HUDEP-2 (cell line): ENCODE measurements around the gene ADGRG3.

Experiments
- DNase-seq, 76 experiments: peaks; one replicate each; lab custom pipeline; 2025; ENCODE audit not compliant: unreplicated experiment in 76 of 76; lab: John Stamatoyannopoulos, UW

Gene ADGRG3, protein sequence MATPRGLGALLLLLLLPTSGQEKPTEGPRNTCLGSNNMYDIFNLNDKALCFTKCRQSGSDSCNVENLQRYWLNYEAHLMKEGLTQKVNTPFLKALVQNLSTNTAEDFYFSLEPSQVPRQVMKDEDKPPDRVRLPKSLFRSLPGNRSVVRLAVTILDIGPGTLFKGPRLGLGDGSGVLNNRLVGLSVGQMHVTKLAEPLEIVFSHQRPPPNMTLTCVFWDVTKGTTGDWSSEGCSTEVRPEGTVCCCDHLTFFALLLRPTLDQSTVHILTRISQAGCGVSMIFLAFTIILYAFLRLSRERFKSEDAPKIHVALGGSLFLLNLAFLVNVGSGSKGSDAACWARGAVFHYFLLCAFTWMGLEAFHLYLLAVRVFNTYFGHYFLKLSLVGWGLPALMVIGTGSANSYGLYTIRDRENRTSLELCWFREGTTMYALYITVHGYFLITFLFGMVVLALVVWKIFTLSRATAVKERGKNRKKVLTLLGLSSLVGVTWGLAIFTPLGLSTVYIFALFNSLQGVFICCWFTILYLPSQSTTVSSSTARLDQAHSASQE

DNA sequence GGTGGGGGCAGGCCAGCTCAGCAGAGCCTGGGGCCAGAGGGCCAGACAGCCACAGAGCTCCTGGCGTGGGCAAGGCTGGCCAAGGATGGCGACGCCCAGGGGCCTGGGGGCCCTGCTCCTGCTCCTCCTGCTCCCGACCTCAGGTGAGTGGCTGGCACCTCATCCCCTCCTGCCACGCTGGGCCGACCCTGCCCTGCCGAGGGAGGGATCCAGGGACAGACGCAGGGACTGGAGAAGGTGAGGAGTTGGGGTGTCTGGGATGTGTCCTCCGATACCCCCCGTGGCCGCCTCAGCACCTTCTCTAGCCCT is at the start of gene ADGRG3:
Gene ADGRG3, plus strand, starts transcription at position 44 of the 309 bp plus-strand sequence. Its CDS starts 42 bp downstream, at position 86.
- no peak for DNase-seq

DNA sequence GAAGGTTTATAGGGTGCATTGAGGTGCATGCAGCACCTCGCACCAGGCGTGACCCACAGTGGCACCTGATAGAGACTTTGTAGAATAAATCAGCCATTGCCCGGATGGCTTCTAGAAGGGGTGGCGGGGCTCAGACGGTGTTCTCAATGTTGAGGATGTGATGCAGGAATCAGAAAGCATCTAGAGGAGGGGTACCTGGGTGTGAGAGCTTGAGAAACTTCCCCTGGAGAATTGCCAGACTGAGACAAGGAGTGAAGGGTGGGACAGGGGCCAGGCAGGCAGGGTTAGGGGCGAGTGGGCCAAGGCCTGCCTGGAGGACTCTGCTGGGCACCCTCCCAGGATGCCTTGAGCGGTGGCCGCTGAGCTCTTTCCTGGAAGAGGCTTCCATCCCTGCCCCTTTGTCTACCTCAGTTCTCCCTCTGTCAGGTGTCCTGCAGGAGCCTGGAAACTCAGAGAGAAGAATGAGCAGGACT is 48.9 kb upstream of the ADGRG3 start:
- no peak for DNase-seq

DNA sequence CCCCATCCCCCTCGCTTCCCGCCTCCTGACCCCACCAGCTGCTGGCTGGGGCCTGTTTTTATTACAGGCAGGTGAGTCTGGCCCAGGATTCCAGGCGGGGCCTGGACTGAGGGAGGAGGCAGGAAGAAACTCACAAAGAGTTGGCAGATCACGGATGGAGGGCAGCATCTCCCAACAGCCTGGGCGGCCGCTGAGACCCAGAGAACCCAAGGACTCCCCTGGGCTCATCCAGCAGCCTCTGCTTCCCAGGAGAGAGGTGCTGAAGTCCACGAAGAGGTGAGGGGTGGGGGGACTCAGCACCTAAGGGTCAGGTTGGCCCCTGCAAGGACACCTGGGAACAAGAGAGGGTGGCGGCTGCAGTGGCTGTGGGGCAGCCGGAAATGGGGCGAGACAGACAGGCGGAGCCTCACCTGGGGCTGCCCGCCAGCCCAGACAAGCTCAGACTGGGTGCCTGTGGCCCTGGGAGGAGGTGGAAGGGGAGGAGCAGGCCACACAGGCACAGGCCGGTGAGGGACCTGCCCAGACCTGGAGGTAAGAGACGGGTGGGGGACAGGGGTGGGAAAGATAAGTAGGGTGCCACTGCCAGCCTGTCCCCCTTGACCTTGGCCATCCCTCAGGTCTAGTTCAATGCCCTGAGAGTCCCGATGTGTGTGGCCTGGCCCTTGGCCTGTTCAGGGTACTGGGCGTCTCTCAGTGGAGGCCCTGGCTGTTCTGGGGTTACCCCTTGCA is 48.3 kb upstream of the ADGRG3 start:
- DNase-seq: no peak

DNA sequence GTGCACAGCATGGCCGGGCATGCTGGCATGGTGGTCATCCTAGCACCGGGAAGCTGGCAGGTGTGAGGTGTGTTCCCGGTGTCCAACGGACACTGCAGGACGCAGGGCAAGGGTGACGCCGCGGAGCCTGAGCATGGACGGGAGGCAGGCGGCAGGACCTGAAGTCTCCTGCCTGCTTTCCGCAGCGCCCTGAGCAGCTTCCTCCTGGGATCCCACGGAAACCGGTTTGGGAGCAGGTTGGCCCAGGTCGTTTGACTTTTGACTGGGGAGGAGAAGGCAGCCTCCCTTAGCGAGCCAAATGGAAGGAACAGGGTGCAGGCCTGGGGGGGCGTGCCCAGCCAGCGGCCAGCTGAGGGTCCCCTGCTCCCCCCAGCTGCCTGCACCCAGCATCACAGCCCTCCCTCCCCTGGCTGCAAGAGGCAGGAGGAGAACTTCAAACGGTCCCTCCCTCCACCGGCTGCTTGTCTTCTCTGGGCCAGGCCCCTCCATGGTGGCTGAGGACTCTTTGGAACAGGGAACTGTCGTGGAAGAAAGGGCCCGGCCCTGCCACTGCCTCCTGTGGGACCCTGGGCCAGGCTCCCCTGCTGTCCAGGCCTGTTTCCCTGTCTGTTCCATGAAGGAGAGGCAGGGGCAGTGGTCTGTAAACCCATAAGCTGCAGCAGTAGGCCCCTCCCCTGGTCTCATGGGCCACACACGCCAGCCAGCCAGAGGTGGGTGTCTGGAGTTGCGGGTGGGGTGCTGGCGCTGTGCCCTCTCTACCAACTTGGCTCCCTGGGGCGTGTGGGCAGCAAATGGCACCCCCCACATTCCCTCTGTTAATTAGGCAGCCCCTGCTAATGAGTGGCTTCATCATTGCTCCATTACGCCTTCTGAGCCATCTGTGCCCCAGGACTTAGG is 47.5 kb upstream of the ADGRG3 start:
- DNase-seq: no peak

DNA sequence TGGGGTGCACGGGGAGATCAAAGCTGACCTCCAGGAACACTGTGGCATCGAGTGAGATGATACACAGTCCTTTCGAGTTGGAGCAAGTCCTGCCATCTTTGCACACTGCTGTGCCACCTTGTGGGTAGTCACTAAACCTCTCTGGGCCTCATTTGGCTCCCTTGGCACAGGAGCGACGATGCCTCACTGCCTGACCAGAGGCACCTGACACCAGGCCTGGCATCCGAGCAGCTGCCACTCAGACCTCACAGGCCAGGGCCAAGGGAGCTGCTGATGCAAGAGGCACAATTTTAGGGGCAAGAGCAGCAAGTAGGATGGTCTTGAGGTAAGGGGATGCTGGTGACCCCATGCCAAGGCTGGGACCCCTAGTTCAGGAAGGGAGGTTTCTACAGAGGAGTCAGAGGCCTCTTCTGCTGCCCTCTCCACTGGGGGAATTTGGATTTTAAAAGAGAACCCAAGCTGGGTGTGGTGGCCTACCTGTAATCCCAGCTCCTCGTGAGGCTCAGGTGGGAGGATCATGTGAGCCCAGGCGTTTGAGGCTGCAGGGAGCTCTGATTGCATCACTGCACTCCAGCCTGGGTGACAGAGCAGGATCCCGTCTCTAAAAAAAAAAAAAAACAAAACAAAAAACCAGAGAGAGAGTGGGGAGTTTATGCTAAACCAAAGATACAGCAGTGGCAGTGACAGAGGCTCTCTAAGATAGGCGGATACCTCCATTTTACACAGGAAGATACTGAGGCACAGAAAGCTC is 46.4 kb upstream of the ADGRG3 start:
- no peak for DNase-seq

DNA sequence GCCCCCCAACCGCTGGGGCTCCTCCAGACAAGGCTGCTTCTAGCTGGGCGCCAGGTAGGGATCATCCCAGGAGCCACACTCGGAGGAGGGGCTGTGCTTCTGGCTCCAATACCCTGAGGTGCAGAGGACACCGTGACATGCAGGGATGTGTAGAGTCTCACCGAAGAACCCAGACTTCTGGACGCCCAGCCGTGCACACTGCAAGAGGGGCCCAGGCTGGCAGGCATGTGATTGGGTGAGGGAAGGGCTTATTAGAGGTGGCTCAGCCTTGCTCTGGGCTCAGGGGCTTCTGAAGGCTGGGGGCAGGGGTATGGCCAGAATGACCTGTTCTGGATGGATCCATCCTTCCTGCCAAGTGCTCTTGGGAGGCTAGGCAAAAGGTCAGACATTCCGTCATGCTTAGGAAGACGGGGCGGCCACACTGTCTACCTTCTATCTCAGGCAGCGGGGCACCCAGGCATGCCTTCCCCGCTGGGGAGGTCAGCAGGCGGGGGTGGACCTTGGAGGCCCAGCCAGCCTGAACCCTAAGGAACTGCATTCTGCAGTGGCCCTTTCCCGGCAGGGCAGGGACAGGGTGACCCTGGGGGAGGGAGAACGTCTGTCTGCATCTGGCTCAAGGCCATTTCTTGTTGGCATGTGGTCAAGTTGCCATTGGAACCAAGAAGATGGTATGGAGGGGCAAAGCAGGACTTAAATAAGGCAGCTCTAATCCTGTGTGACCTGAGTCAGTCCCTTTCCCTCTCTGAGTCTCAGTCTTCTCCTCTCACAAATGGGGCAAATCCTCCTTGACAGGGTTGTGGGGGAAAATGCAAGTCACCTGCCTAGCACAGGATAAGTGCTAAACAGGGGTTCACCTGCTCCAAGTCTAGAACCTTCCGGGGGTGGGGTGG is 45.5 kb upstream of the ADGRG3 start:
- peak in 6 of 76 experiments; percentile 3 to 18 (median 12) for DNase-seq

DNA sequence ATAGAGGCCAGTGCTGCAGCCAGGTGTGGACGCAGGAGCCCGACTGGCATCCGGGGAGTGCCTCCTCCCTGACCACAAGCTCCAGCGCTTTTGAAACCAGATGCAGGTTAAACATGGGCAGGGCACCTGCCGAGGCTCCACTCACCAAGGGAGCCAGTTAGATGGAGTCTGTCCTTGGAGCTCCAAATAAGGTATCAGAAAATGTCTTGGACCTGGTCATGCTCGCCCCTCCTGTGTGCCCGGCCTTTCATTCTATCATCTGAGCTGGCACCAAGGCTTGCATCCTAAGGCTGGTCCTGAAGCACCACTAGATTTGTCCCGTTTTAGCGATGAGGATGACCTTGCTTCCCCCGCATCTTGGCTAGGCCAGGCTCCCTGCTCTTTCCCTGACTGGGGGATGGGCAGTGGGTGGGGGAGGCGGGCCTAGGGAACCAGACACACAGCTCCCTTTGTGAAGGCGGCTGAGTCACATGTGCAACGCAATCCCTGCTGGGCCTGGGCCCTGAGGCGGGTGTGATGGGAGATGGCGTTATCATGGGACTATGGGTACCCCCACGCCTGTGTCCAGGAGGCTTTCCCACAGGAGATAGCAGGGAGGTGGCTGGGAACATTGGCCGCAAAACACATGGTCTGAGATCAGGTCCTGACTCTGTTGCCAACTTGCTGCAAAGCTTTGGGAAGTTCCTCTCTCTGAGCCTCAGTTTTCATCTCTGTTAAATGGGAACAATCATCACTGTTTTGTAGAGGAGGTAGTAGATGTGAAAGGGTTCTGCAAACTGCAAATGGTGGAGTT is 44.7 kb upstream of the ADGRG3 start:
- DNase-seq: no peak

DNA sequence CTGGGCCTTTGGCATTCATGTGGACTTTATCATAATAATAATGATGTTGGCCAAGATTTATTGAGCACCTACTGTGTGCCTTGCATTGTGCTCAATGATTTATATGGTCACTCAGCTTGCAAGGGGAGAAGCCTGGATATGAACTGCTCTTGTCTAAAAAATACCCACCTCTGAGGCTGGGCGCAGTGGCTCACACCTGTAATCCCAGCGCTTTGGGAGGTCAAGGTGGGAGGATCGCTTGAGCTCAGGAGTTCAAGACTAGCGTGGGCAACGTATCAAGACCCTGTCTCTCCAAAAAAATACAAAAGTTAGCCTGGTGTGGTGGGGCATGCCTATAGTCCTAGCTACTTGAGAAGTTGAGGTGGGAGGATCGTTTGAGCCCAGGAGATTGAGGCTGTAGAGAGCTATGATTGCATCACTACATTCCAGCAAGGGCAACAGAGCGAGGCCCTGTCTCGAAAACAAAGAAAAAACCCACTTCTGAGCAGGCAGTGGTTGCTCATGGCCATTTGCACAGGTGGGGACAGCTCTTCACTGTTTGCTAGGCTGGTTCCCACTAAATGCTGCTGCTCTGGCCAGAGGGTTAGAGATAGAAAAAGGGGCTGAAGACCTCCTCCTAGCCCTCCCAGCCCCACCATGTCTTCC is 43.9 kb upstream of the ADGRG3 start:
- DNase-seq: no peak

DNA sequence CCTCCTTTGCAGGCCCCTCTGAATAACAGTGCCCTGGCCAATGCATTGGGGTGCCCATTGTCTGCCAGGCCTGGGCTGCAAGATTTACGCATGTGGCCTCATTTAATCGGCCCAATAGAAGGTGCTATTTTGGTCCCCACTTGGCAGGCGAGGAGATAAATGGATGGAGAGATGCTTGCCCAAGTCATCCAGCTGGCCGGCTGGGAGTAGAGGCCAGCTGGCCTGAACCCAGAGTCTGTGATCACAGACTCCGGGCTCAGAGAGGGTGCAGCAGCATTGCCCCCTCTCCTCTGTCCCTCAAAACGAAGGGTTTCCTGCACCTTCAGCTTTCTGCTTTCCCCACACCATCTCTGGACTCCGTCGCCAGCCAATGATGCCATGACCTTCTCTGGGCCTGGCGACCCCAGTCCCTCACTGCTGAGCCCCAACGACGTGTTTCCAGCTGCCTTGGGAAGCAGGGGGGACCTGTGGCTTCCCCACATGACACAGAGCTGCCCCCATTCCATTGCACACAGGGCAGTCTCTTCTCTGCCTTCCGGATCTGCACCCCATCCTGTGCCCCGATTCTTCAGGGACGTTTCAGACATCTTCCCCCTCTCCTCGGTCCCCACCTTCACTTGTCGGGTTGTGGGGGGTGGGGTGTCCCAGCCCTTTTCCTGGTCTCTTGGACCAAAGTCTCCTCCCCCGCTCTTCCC is 43.2 kb upstream of the ADGRG3 start:
- no peak for DNase-seq

DNA sequence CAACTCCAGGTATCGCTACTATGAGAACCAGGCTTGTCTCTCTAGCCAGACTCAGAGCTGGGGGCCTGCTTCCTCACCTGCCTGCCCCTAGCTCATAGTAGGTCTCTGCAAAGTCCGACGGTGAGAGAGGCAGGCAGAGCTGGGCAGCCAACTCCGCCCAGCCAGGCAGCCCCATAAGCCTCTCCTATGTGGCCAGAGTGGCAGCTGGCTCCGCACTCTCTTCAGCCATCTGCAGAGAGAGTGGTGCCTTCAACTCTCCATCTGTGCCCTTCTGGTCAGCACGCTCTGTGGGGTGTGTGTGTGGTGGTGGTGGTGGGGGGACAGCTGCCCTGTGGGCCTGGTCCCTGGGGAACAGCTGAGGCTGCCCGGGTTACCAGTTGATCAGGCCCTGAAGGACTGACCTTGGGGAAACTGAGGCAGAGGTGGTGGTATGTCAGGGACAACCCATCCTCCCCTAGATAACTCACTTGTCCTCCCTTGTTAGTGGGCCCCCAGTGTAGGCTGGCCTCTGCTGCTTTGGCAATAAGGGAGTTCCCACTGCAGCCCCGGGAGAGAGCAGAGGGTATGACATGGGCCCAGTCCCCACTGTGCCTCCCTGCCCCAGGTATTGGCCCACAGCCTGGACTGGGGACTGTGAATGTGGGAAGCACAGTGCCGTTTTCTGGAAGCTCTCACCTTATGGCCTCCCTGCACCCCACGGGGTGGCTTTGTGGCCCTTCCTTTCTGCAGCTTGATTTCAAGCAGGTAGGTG is 41.5 kb upstream of the ADGRG3 start:
- DNase-seq: no peak

DNA sequence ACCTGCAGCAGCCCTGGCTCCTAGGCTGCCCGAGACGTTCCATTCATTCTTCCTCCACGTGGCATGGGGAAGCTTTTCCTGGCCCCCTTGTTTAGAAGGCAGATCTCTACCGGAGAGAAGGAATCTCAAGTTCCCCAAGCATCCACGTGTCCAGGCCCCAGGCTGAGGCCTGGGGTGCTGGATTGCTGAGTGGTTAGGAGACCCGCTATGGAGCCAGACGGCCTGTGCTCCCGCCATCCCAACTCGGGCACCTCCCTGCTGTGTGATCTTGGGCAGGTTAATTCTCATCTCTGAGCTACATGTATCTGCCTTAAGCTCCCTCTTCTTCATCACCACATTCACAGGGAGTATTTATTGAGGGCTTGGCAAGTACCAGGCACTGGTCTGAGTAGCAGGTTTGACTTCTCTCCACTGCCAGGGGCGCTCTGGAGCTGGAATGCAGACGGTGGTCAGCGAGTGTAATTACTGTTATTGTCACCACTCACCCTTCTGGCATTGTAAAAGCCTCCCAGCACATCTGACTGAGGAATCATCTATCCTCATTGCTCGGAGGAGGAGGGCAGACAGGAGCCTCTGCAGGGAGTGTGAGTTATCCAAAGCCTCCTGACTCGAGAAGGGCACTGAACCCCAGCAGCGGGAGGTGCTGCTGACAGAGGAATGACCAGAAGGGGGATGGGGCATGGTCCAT is 40.8 kb upstream of the ADGRG3 start:
- peak in 1 of 76 experiments; percentile 1 for DNase-seq

DNA sequence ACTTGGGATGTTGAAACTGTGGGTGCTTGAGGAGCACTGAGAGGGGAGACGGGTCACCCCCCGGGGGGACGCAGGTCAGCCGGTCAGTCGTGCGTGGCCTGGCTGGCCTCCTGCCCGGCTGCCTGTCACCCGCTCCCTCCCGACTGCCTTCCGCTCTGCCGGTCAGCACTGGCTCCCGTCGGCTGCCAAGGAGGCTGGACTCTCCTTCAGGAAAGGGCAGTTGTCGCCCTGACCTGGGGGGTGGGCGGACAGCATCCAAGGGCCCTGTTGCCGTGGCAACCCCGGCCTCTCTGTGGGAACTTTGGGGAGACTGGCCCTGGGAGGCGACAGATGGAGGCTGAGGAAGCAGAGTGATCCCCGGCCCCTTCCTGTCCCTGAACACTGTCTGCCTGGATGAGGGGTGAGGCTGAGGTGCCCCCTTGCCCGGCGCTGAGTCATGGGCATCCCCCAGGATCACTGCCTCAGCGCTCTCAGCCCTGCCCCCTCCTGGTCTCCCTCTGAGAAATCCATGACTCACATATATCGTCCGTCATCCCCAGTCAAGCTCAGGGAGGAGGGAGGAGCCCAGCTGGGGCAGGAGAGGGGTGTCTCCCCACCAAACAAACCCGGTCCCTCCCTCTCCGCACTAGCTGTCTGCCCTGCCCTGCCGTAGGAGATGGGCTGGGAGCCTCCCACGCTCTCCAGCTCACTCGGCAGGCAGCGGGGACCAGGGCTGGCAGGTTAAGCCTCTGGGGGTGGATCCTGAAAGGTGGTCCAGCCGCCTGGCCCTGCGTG is 39.9 kb upstream of the ADGRG3 start, which contains the start of gene ADGRG1:
Gene ADGRG1, plus strand, starts transcription at position 623 of the 774 bp plus-strand sequence. CDS start 21,658 bp downstream, outside the sequence.
- DNase-seq: peak in 75 of 76 experiments; percentile 16 to 95 (median 88)

DNA sequence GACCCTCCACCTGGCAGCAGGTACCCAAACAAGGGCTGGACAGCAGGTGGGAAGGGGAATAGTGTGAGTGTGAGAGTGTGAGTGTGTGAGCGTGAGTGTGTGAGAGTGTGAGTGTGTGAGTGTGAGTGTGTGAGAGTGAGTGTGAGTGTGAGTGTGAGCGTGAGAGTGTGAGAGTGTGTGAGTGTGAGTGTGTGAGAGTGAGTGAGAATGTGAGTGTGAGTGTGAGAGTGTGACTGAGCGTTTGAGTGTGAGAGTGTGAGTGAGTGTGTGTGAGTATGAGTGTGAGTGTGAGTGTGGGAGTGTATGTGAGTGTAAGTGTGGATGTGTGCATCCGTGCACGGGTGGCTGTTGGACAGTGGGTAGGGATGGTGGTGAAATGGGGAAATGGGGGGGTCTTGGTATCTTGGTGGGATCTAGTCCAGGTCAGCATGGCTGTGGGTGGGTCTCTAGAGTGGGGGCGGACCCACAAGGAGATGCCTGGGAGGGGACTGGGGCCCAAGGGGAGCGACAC is 39.3 kb upstream of the ADGRG3 start:
- peak in 10 of 76 experiments; percentile 5 to 33 (median 14) for DNase-seq

DNA sequence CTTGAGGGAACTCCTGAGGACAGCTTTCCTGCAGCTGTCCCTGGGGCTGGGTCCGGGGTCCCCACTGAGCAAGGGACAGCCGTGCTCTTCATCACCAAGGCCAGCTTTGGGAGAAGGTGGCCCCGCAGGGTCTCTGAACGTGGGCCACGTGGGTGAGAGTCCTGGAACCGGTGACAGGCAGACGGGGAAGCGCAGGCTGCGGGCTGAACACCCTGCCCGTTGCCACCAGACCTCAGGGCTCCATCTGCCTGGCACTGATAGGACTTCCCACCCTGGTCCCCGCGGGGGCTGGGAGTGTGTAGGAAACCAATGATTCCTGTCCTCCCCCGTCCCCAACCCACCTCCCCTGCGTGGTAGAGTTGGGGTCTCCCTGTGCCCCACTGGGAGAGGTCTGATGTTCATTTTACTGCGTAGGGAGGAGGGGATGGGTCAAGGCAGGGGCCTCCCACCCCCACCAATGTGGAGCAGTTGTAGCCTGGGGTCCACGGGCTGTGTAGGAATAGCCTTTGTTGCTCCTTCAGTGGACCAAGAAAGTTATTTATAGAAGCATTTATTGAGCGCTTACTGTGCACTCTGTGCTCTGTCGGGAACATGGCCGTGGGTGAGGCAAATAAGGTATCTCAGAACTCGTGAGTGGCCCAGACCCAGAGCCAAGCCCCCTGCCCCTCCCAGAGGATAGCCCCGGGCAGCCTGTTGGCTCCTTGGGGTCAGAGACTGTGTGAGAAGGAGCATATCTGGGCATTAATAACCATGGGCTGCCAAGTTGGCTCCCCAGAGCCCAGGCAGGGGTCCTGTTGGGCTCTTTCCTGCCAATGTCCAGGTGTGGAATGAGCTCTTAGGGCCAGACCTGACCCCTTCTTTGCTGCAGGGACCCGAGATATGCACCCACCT is 38.3 kb upstream of the ADGRG3 start:
- DNase-seq: peak in 56 of 76 experiments; percentile 8 to 71 (median 48)
